Neural progenitor cell (in vitro differentiated cells): ENCODE results near the gene TRIM66. TPM values are rescaled to one million over a fixed set of nuclear protein-coding genes. Genes with fewer than 3 reads are reported as not detected.

Experiments
- DNase-seq: peaks from one replicate; pipeline ENCODE4 v3.0.0-alpha.2; 2016; ENCODE audit warnings: low spot score
- H2AFZ ChIP-seq: fragments of 200-600 bp; sonication (generic); replicated peaks from 2 replicates; pipeline ENCODE4 v1.6.1; 2016; ENCODE audit warnings: antibody characterized with exemption
- H3F3A ChIP-seq: fragments of 200-600 bp; sonication (generic); 2 replicates; pipeline ENCODE4 v1.6.1; 2016; ENCODE audit warnings: antibody characterized with exemption, low read depth
- H3K27ac ChIP-seq: fragments of 200-600 bp; sonication (generic); 2 replicates; pipeline ENCODE4 v1.5.1; 2016; ENCODE audit warnings: mild to moderate bottlenecking
- H3K27me3 ChIP-seq: fragments of 200-600 bp; sonication (generic); 2 replicates; pipeline ENCODE4 v1.6.1; 2016; ENCODE audit warnings: mild to moderate bottlenecking, moderate library complexity
- H3K36me3 ChIP-seq: fragments of 200-600 bp; sonication (generic); 2 replicates; pipeline ENCODE4 v1.5.1; 2016
- H3K4me1 ChIP-seq: fragments of 200-600 bp; sonication (generic); 2 replicates; pipeline ENCODE4 v1.6.1; 2016; ENCODE audit warnings: mixed run types
- H3K4me2 ChIP-seq: fragments of 200-600 bp; sonication (generic); 2 replicates; pipeline ENCODE4 v1.6.1; 2016
- H3K4me3 ChIP-seq: fragments of 200-600 bp; sonication (generic); 2 replicates; pipeline ENCODE4 v1.5.1; 2016
- H3K79me2 ChIP-seq: fragments of 200-600 bp; sonication (generic); 2 replicates; pipeline ENCODE4 v1.6.1; 2016; ENCODE audit warnings: low read depth
- H3K9ac ChIP-seq: fragments of 200-600 bp; sonication (generic); 2 replicates; pipeline ENCODE4 v1.6.1; 2016
- H3K9me3 ChIP-seq: fragments of 200-600 bp; sonication (generic); 2 replicates; pipeline ENCODE4 v1.5.1; 2016; ENCODE audit warnings: low read depth
- H4K20me1 ChIP-seq: fragments of 200-600 bp; sonication (generic); 2 replicates; pipeline ENCODE4 v1.6.1; 2016; ENCODE audit warnings: low read depth
- H3K27ac Mint-ChIP-seq: 3 replicates; pipeline ENCODE4 v1.8.0; 2021; ENCODE audit warnings: mixed read lengths
- H3K27me3 Mint-ChIP-seq: 2 replicates; pipeline ENCODE4 v1.8.0; 2022; ENCODE audit warnings: low read depth, mild to moderate bottlenecking, inconsistent platforms, moderate library complexity, mixed read lengths; ENCODE audit not compliant: insufficient read depth
- H3K36me3 Mint-ChIP-seq: 3 replicates; pipeline ENCODE4 v1.8.0; 2021; ENCODE audit warnings: mixed read lengths
- H3K4me1 Mint-ChIP-seq: 3 replicates; pipeline ENCODE4 v1.8.0; 2021; ENCODE audit warnings: mixed read lengths
- H3K4me3 Mint-ChIP-seq: 3 replicates; pipeline ENCODE4 v1.8.0; 2021; ENCODE audit warnings: mild to moderate bottlenecking, moderate library complexity, mixed read lengths
- H3K9me3 Mint-ChIP-seq: 3 replicates; pipeline ENCODE4 v1.8.0; 2020; ENCODE audit warnings: mixed read lengths
- EZH2 ChIP-seq: fragments of 200-600 bp; sonication (generic); IDR thresholded peaks from 2 replicates; pipeline ENCODE4 v1.6.1; 2017; ENCODE audit warnings: antibody characterized with exemption, mild to moderate bottlenecking, moderate library complexity
- EZH2phosphoT487 ChIP-seq: fragments of 200-600 bp; sonication (generic); IDR thresholded peaks from 2 replicates; pipeline ENCODE4 v1.6.1; 2017; ENCODE audit warnings: antibody characterized with exemption
- total RNA-seq: library from RNA; depleted of rRNA; stranded (reverse); fragments of >200 nt; gene quantifications from 2 replicates; pipeline ENCODE4 v1.2.3, GENCODE V29; 2015; ENCODE audit warnings: low replicate concordance
- TF ChIP-seq, protein P1 (sequence below): fragments of 200-600 bp; sonication (generic); IDR thresholded peaks from 2 replicates; pipeline ENCODE4 v1.5.1; 2017; ENCODE audit warnings: antibody characterized with exemption, mild to moderate bottlenecking

Gene TRIM66, protein sequence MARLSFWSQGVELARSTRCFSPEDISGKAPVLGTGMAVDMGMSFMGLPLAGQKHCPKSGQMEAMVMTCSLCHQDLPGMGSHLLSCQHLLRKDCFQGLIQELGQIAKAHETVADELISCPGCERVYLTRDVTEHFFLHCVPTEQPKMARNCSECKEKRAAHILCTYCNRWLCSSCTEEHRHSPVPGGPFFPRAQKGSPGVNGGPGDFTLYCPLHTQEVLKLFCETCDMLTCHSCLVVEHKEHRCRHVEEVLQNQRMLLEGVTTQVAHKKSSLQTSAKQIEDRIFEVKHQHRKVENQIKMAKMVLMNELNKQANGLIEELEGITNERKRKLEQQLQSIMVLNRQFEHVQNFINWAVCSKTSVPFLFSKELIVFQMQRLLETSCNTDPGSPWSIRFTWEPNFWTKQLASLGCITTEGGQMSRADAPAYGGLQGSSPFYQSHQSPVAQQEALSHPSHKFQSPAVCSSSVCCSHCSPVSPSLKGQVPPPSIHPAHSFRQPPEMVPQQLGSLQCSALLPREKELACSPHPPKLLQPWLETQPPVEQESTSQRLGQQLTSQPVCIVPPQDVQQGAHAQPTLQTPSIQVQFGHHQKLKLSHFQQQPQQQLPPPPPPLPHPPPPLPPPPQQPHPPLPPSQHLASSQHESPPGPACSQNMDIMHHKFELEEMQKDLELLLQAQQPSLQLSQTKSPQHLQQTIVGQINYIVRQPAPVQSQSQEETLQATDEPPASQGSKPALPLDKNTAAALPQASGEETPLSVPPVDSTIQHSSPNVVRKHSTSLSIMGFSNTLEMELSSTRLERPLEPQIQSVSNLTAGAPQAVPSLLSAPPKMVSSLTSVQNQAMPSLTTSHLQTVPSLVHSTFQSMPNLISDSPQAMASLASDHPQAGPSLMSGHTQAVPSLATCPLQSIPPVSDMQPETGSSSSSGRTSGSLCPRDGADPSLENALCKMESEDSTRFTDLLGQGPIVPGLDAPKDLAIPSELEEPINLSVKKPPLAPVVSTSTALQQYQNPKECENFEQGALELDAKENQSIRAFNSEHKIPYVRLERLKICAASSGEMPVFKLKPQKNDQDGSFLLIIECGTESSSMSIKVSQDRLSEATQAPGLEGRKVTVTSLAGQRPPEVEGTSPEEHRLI (N-terminal part only)
- total RNA-seq = 0.95 and 3.6 TPM in 2 replicates

DNA sequence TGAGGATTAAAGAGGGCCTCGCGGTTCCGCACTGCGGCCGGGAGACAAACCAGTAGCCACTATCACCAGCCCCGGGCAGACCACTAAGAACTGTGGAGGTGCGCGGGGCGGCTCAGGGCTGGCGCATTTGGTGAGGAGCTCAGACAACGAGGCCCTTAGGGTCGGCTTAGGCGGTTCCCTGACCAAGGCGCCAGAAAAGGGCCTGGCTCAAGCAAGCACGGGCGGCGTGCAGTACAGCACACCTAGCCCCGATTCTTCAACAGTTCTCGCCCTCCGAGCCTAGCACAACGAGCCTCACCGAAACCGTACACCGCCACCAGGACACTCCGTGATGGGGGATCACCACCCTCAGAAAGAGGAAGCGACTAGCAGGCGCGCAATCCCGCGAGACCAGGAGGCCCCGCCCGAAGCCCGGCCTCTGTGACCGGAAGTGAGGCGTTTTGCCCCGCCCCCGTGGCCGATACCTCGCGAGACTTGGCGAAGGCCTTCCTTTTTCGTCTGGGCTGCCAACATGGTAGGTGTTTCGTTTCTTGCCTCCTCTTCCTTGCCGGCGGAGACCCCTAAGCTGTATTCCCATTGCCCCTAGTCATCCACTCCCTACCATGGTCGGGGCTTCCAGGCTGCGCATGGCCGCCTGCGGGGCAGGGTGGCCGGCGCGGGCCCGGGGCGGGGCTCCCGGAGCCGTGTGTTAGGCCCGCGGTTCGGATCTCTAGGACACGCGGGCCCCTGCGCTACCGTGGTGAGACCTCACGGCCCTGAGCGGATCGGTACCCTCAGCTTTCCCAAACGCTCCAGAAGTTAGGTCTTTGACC lies at the start of gene TRIM66, which contains the start of gene RPL27A:
TRIM66 (minus strand) TSS at position 363 of the 812 bp plus-strand sequence. CDS start 10,391 bp downstream, outside the sequence.
RPL27A (plus strand) TSS at position 490 of the 812 bp plus-strand sequence; CDS start at position 512, 22 bp downstream.
- no peak within 1 kb of the TSS for H2AFZ ChIP-seq
- TF ChIP-seq, protein P1, sequence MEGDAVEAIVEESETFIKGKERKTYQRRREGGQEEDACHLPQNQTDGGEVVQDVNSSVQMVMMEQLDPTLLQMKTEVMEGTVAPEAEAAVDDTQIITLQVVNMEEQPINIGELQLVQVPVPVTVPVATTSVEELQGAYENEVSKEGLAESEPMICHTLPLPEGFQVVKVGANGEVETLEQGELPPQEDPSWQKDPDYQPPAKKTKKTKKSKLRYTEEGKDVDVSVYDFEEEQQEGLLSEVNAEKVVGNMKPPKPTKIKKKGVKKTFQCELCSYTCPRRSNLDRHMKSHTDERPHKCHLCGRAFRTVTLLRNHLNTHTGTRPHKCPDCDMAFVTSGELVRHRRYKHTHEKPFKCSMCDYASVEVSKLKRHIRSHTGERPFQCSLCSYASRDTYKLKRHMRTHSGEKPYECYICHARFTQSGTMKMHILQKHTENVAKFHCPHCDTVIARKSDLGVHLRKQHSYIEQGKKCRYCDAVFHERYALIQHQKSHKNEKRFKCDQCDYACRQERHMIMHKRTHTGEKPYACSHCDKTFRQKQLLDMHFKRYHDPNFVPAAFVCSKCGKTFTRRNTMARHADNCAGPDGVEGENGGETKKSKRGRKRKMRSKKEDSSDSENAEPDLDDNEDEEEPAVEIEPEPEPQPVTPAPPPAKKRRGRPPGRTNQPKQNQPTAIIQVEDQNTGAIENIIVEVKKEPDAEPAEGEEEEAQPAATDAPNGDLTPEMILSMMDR = no peak
- TF ChIP-seq EZH2phosphoT487 = no peak
- no peak for TF ChIP-seq EZH2

DNA sequence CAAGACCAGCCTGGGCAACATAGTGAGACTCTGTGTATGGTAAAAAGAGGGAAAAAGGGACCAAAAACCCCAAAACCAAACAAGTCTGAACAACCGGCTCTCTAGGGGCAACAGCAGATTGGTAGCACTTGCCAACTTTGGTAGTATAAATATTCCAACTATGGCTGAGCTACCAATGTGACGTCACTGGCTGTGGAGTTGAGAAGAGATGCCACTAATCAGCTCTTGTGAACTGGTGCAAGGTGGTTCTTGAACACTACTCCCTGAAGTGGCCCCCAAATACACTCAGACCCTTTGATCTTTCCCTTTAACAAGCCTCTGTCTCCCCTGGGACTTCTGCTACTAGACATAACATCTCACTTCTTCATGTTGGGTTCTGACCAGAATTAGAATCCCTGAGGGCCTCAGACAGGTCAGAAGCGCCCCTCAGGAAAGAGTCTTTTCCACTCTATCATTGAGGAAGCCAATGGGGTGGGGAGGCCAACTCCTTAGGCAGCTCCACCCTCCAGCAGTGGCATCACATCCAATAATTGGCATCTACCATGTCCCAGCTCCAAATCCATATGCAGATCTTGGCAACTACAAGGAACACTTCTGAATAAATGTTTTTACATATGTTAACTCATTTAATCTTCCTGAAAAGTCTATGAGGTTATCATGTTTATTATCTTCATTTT lies 49.3 kb upstream of the TRIM66 start:
- no peaks in the 10 kb centered on the region for H3K79me2 ChIP-seq
- no peaks in the 10 kb centered on the region for H3K4me1 ChIP-seq
- H3K9ac ChIP-seq = no peak overlapping the region
- H3K27me3 Mint-ChIP-seq = peaks cover 7% of the 10 kb centered on the region
- H3K27ac Mint-ChIP-seq = no peak overlapping the region
- TF ChIP-seq EZH2phosphoT487 (no peak), EZH2 (no peak)
- TF ChIP-seq, protein P1 = no peak
- H3K9me3 Mint-ChIP-seq = no peaks in the 10 kb centered on the region
- peaks cover 41% of the 10 kb centered on the region for H3K4me1 Mint-ChIP-seq
- no peaks in the 10 kb centered on the region for H3K27me3 ChIP-seq
- H3K4me2 ChIP-seq = no peak overlapping the region
- no peaks in the 10 kb centered on the region for H3K36me3 ChIP-seq
- H3K9me3 ChIP-seq = no peaks in the 10 kb centered on the region
- H2AFZ ChIP-seq = no peak overlapping the region
- no peaks in the 10 kb centered on the region for H4K20me1 ChIP-seq
- peaks cover 33% of the 10 kb centered on the region for H3K36me3 Mint-ChIP-seq
- H3K4me3 Mint-ChIP-seq = no peak overlapping the region
- H3K27ac ChIP-seq = no peak overlapping the region
- DNase-seq = no peak
- no peaks in the 10 kb centered on the region for H3F3A ChIP-seq
- H3K4me3 ChIP-seq = no peak overlapping the region

More for the DNA sequence above, at the start of gene TRIM66, which contains the start of gene RPL27A:
- H3F3A ChIP-seq = peaks cover 58% of the 10 kb centered on the region
- H3K4me2 ChIP-seq = peak within 1 kb of the TSS; percentile 98
- peaks cover 9% of the 10 kb centered on the region for H3K4me1 ChIP-seq
- peaks cover 5% of the 10 kb centered on the region for H3K27me3 Mint-ChIP-seq
- H3K4me1 Mint-ChIP-seq = peaks cover 40% of the 10 kb centered on the region
- H3K27me3 ChIP-seq = no peaks in the 10 kb centered on the region
- H3K9me3 Mint-ChIP-seq = no peaks in the 10 kb centered on the region
- H3K27ac ChIP-seq = peak within 1 kb of the TSS; percentile 90
- H3K79me2 ChIP-seq = peaks cover 43% of the 10 kb centered on the region
- peaks cover 10% of the 10 kb centered on the region for H3K36me3 ChIP-seq
- H3K4me3 ChIP-seq = peak within 1 kb of the TSS; percentile 94
- H4K20me1 ChIP-seq = peaks cover 27% of the 10 kb centered on the region
- DNase-seq = peak; percentile 98
- H3K4me3 Mint-ChIP-seq = peak within 1 kb of the TSS; percentile 96
- peaks cover 39% of the 10 kb centered on the region for H3K36me3 Mint-ChIP-seq
- H3K27ac Mint-ChIP-seq = peak within 1 kb of the TSS; percentile 96
- no peaks in the 10 kb centered on the region for H3K9me3 ChIP-seq
- peak within 1 kb of the TSS; percentile 99 for H3K9ac ChIP-seq
